ENCODE measurements around the gene BSPRY. TPM values are rescaled to one million over a fixed set of nuclear protein-coding genes. Genes with fewer than 3 reads are reported as not detected.

Gene BSPRY
- total RNA-seq, 2 donors from 2014 or later, result 14.1 to 17.9 TPM

DNA sequence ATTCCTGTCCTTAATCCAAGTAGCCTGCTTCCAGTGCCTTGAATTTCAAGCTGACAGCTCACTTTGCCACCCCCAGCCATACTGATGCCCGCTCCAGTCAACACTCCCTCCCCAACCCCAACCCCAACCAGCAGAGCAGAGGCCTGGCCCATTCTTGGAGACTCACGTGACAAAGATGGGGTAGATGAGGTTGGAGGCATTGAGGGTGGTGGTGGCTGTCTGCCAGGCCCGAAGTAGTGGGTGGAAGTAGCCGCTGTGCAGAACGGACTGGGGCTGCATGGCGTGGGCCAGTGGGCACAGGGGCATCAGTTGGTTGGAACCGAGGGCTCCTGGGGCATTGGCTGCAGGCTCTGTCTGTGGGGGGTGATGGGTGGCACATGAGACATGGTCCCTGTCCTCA, 43.9 kb downstream of the BSPRY start:
- Histone ChIP-seq H3K27me3 (ENCODE audit: control insufficient read depth, insufficient read depth, low read length, poor library complexity, severe bottlenecking) (no peaks in the 10 kb centered on the region), H3K36me3 (ENCODE audit: control insufficient read depth, insufficient read depth, low read length) (peaks cover 86% of the 10 kb centered on the region), H3K4me3 (ENCODE audit: low read length) (no peak overlapping the region), H3K4me1 (ENCODE audit: control insufficient read depth, insufficient read depth, low read length) (peaks cover 2% of the 10 kb centered on the region), H3K27ac (ENCODE audit: low read depth, low read length) (no peak overlapping the region), H3K9me3 (ENCODE audit: control insufficient read depth, low read length) (no peaks in the 10 kb centered on the region), H3K9ac (ENCODE audit: extremely low read depth, low read length, poor library complexity, severe bottlenecking) (no peak overlapping the region)
- H3K4me1 Mint-ChIP-seq, result peaks cover 4% of the 10 kb centered on the region
- H3K36me3 Mint-ChIP-seq (ENCODE audit: low read depth), result peaks cover 62% of the 10 kb centered on the region
- TF ChIP-seq, protein P1, sequence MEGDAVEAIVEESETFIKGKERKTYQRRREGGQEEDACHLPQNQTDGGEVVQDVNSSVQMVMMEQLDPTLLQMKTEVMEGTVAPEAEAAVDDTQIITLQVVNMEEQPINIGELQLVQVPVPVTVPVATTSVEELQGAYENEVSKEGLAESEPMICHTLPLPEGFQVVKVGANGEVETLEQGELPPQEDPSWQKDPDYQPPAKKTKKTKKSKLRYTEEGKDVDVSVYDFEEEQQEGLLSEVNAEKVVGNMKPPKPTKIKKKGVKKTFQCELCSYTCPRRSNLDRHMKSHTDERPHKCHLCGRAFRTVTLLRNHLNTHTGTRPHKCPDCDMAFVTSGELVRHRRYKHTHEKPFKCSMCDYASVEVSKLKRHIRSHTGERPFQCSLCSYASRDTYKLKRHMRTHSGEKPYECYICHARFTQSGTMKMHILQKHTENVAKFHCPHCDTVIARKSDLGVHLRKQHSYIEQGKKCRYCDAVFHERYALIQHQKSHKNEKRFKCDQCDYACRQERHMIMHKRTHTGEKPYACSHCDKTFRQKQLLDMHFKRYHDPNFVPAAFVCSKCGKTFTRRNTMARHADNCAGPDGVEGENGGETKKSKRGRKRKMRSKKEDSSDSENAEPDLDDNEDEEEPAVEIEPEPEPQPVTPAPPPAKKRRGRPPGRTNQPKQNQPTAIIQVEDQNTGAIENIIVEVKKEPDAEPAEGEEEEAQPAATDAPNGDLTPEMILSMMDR (conservative IDR thresholded peaks at IDR 0.05), result no peak
- H3K4me3 Mint-ChIP-seq, result no peak overlapping the region
- no peaks in the 10 kb centered on the region for H3K9me3 Mint-ChIP-seq
- no peaks in the 10 kb centered on the region for H3K27me3 Mint-ChIP-seq (ENCODE audit: insufficient read depth)
- no peak for DNase-seq
- 85 to 99% methylated on average over 5 to 7 of the region's 7 CpGs for WGBS, 2 experiments (ENCODE audit: insufficient coverage in 1 of 2, insufficient read length in 1 of 2)
- H3K27ac Mint-ChIP-seq, result no peak overlapping the region

DNA sequence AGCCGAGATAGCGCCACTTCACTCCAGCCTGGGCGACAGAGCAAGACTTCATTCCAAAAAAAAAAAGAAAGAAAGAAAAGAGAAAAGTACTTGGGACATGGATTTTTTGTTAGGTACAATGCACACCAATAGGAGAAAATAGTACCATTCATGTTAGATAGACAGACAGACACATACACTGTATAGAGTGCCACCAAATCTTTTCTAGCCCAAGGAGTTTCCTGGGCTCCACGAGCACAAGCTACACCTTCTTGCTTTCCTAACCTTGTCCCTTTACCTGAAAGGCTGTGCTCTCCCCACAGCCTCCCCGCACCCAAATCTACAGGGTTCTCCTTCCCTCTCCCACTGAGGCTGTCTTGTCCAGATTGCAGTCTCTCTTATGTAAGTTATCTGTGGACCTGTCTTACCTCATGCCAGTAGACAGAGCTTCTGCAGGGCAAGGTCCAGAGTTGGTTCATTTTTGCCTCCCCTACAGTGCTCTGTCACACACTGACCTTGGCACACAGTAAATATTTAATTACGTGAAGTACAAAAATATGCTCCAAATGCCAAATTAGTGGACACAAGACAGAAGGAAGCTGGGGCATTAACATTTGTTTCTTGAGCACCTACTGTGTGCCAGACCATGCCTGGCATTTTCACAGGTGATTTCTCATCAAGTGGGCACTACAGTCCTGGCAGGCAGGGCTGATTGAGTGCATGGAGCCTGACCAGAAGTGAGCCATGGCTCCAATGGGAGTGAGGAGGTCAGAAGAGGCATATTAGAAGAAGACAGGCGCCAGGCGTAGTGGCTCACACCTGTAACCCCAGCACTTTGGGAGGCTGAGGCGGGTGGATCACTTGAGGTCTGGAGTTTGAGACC, 45.9 kb downstream of the BSPRY start:
- TF ChIP-seq, protein P1 (conservative IDR thresholded peaks at IDR 0.05), result no peak
- Histone ChIP-seq H3K9me3 (ENCODE audit: control insufficient read depth, low read length) (no peaks in the 10 kb centered on the region), H3K36me3 (ENCODE audit: control insufficient read depth, insufficient read depth, low read length) (peaks cover 79% of the 10 kb centered on the region), H3K4me1 (ENCODE audit: control insufficient read depth, insufficient read depth, low read length) (peaks cover 8% of the 10 kb centered on the region), H3K27ac (ENCODE audit: low read depth, low read length) (no peak overlapping the region), H3K9ac (ENCODE audit: extremely low read depth, low read length, poor library complexity, severe bottlenecking) (no peak overlapping the region), H3K4me3 (ENCODE audit: low read length) (no peak overlapping the region), H3K27me3 (ENCODE audit: control insufficient read depth, insufficient read depth, low read length, poor library complexity, severe bottlenecking) (no peaks in the 10 kb centered on the region)
- H3K9me3 Mint-ChIP-seq, result no peaks in the 10 kb centered on the region
- no peak overlapping the region for H3K4me3 Mint-ChIP-seq
- no peaks in the 10 kb centered on the region for H3K27me3 Mint-ChIP-seq (ENCODE audit: insufficient read depth)
- H3K36me3 Mint-ChIP-seq (ENCODE audit: low read depth), result peaks cover 54% of the 10 kb centered on the region
- peaks cover 23% of the 10 kb centered on the region for H3K4me1 Mint-ChIP-seq
- H3K27ac Mint-ChIP-seq, result no peak overlapping the region
- no peak for DNase-seq
- 94 to 97% methylated on average over 9 of the region's 9 CpGs for WGBS, 2 experiments (ENCODE audit: insufficient coverage in 1 of 2, insufficient read length in 1 of 2)

DNA sequence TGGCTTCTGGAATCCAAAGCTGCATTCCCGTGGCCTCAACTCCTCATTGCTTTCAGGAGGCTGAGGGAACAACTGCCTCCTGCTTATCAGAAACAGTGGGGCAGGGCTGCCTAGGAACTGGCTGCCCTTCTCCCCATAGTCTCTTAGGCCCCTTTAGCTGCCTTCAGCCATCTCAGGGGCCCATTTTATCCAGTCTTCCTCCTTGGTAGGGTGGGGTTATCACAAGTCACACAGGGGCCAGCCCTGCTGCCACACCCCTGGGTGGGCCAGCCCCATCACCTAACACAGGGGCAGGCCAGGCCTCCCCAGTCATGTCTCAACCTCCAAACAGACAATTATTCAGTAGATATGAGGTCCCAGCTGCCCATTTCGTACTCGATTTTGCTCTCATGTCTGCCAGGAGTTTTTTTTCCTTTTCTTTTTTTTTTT, 47.9 kb downstream of the BSPRY start:
- Mint-ChIP-seq H3K4me3 (no peak overlapping the region), H3K9me3 (no peaks in the 10 kb centered on the region), H3K4me1 (peaks cover 28% of the 10 kb centered on the region), H3K27ac (peak overlapping the region; percentile 52), H3K36me3 (ENCODE audit: low read depth) (peaks cover 35% of the 10 kb centered on the region), H3K27me3 (ENCODE audit: insufficient read depth) (no peaks in the 10 kb centered on the region)
- Histone ChIP-seq H3K27ac (ENCODE audit: low read depth, low read length) (no peak overlapping the region), H3K4me3 (ENCODE audit: low read length) (no peak overlapping the region), H3K27me3 (ENCODE audit: control insufficient read depth, insufficient read depth, low read length, poor library complexity, severe bottlenecking) (no peaks in the 10 kb centered on the region), H3K9me3 (ENCODE audit: control insufficient read depth, low read length) (no peaks in the 10 kb centered on the region), H3K9ac (ENCODE audit: extremely low read depth, low read length, poor library complexity, severe bottlenecking) (no peak overlapping the region), H3K36me3 (ENCODE audit: control insufficient read depth, insufficient read depth, low read length) (peaks cover 59% of the 10 kb centered on the region), H3K4me1 (ENCODE audit: control insufficient read depth, insufficient read depth, low read length) (peaks cover 8% of the 10 kb centered on the region)
- WGBS, 2 experiments (ENCODE audit: insufficient coverage in 1 of 2, insufficient read length in 1 of 2), result 68 to 84% methylated on average over 3 of the region's 3 CpGs
- TF ChIP-seq, protein P1 (conservative IDR thresholded peaks at IDR 0.05), result no peak
- DNase-seq, result no peak
